Measurements from ENCODE around the gene CFAP141.

DNA sequence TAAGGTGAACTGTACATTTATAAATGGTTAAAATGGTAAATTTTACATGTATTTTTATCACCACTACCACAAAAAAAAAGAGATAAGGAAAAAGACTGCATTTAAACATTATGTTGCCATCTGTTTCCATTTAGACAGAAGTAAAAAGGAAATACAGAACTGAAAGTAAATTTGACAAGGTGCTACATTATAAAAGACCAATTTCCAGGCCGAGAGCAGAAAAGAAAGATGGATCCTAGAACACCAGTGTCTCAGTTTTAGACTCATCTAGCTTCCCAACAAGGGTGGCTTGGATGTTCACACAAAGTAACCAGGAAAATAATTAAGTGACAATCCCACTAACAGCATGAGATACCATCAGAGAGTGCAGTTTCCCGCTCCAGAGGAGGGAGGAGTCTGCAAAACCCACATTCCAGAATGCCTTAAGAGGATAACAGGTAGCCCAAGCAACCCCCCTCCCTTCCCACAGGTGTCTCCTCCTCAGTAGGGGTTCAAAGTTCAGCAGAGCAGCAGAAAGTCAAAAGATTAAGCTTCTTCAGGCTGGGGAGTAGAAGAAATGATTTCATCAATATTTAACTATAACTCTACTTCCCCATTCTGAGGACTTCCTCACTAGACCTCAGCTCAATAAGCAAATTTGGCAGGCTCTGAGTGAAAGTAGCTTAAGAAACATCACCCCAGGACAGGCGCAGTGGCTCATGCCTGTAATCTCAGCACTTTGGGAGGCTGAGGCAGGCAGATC, 26.0 kb downstream of the CFAP141 start:
- TF ChIP-seq, protein P1, sequence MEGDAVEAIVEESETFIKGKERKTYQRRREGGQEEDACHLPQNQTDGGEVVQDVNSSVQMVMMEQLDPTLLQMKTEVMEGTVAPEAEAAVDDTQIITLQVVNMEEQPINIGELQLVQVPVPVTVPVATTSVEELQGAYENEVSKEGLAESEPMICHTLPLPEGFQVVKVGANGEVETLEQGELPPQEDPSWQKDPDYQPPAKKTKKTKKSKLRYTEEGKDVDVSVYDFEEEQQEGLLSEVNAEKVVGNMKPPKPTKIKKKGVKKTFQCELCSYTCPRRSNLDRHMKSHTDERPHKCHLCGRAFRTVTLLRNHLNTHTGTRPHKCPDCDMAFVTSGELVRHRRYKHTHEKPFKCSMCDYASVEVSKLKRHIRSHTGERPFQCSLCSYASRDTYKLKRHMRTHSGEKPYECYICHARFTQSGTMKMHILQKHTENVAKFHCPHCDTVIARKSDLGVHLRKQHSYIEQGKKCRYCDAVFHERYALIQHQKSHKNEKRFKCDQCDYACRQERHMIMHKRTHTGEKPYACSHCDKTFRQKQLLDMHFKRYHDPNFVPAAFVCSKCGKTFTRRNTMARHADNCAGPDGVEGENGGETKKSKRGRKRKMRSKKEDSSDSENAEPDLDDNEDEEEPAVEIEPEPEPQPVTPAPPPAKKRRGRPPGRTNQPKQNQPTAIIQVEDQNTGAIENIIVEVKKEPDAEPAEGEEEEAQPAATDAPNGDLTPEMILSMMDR (tag by site-specific recombination; IDR thresholded peaks at IDR 0.05), result no peak
- TF ChIP-seq, protein P2, sequence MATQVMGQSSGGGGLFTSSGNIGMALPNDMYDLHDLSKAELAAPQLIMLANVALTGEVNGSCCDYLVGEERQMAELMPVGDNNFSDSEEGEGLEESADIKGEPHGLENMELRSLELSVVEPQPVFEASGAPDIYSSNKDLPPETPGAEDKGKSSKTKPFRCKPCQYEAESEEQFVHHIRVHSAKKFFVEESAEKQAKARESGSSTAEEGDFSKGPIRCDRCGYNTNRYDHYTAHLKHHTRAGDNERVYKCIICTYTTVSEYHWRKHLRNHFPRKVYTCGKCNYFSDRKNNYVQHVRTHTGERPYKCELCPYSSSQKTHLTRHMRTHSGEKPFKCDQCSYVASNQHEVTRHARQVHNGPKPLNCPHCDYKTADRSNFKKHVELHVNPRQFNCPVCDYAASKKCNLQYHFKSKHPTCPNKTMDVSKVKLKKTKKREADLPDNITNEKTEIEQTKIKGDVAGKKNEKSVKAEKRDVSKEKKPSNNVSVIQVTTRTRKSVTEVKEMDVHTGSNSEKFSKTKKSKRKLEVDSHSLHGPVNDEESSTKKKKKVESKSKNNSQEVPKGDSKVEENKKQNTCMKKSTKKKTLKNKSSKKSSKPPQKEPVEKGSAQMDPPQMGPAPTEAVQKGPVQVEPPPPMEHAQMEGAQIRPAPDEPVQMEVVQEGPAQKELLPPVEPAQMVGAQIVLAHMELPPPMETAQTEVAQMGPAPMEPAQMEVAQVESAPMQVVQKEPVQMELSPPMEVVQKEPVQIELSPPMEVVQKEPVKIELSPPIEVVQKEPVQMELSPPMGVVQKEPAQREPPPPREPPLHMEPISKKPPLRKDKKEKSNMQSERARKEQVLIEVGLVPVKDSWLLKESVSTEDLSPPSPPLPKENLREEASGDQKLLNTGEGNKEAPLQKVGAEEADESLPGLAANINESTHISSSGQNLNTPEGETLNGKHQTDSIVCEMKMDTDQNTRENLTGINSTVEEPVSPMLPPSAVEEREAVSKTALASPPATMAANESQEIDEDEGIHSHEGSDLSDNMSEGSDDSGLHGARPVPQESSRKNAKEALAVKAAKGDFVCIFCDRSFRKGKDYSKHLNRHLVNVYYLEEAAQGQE (tag by site-specific recombination; IDR thresholded peaks at IDR 0.05), result no peak
- TF ChIP-seq ZNF223 (tag by site-specific recombination; IDR thresholded peaks at IDR 0.05) (no peak), ZNF341 (tag by site-specific recombination; IDR thresholded peaks at IDR 0.05; ENCODE audit: low read depth) (no peak)
- TF ChIP-seq, protein P3, sequence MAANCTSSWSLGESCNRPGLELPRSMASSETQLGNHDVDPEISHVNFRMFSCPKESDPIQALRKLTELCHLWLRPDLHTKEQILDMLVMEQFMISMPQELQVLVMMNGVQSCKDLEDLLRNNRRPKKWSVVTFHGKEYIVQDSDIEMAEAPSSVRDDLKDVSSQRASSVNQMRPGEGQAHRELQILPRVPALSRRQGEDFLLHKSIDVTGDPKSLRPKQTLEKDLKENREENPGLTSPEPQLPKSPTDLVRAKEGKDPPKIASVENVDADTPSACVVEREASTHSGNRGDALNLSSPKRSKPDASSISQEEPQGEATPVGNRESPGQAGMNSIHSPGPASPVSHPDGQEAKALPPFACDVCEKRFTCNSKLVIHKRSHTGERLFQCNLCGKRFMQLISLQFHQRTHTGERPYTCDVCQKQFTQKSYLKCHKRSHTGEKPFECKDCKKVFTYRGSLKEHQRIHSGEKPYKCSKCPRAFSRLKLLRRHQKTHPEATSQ (tag by site-specific recombination; IDR thresholded peaks at IDR 0.05), result no peak
